Omental fat pad (tissue), 4 donors: ENCODE measurements around the gene TFPI2. TPM values are rescaled to one million over a fixed set of nuclear protein-coding genes. Genes with fewer than 3 reads are reported as not detected.

ENCODE experiments used
- ATAC-seq: fragments of 150-250 bp; one replicate; pipeline ENCODE4 v1.9.1; 2016; ENCODE audit warnings: mild to moderate bottlenecking, moderate library complexity; ENCODE audit not compliant: low FRiP score
- DNase-seq: peaks from one replicate; pipeline ENCODE4 v3.0.0-alpha.2; 2019; ENCODE audit warnings: low spot score
- small RNA-seq: library from RNA; depleted of rRNA; stranded (forward); fragments of <200 nt; gene quantifications from one replicate; pipeline ENCODE3, GENCODE V24; 2016
- total RNA-seq, 4 donors: library from RNA; depleted of rRNA; stranded (reverse); fragments of >200 nt; gene quantifications; one replicate each; pipeline ENCODE4 v1.1.0, GENCODE V29; 2016
- TF ChIP-seq, protein P1 (sequence below), 3 donors: fragments of 450-650 bp; IDR thresholded peaks; one replicate each; pipeline ENCODE4 v1.5.1; 2016 to 2017; ENCODE audit warnings: antibody characterized with exemption in 3 of 3, mild to moderate bottlenecking in 3 of 3, moderate library complexity in 2 of 3

TFPI2 gene
- total RNA-seq, 4 donors from 2014 or later, result 16.2 to 181 (median 81.7) TPM

DNA sequence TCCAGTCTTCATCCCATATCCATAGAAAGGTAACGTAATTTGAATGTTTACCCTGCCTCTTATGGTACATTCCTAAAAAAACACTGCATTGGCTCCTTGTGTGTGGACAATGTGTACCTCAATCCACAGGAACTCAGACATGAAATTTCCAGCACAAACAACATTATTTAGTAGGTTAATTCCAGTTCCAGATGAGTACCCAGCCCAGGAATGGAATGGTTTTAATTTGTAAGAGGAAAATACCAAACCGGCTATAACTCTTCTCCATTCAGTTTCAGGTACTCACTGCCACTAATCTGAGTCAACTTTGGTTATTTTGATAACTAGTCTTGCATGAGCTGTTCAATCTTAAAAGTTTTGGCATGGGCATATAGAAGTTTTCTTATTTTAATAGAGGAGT lies 39.0 kb downstream of the TFPI2 start:
- ATAC-seq, result no peak
- TF ChIP-seq, protein P1, sequence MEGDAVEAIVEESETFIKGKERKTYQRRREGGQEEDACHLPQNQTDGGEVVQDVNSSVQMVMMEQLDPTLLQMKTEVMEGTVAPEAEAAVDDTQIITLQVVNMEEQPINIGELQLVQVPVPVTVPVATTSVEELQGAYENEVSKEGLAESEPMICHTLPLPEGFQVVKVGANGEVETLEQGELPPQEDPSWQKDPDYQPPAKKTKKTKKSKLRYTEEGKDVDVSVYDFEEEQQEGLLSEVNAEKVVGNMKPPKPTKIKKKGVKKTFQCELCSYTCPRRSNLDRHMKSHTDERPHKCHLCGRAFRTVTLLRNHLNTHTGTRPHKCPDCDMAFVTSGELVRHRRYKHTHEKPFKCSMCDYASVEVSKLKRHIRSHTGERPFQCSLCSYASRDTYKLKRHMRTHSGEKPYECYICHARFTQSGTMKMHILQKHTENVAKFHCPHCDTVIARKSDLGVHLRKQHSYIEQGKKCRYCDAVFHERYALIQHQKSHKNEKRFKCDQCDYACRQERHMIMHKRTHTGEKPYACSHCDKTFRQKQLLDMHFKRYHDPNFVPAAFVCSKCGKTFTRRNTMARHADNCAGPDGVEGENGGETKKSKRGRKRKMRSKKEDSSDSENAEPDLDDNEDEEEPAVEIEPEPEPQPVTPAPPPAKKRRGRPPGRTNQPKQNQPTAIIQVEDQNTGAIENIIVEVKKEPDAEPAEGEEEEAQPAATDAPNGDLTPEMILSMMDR (IDR thresholded peaks at IDR 0.05), result no peak
- DNase-seq, result no peak

DNA sequence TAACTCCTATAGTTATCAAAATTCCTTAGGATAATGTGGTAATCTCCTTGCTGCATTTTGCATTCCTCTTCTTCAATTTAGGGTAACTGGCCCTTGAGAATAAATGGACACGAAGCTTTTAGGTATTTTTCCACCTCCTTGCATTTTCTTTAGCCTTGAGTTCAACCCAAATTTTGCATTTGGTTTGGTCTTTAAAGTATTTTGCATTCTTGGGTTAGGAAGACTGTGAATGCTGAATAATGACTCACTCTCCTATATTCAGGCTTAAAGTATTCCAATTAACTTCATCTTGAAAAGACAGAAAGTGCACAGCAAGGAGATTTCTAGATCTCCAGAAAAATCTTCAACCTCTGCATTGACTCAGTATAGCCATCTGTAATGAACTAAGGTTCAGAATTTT lies 47.3 kb downstream of the TFPI2 start:
- DNase-seq (no peak), ATAC-seq (no peak)
- TF ChIP-seq, protein P1 (IDR thresholded peaks at IDR 0.05), result no peak

DNA sequence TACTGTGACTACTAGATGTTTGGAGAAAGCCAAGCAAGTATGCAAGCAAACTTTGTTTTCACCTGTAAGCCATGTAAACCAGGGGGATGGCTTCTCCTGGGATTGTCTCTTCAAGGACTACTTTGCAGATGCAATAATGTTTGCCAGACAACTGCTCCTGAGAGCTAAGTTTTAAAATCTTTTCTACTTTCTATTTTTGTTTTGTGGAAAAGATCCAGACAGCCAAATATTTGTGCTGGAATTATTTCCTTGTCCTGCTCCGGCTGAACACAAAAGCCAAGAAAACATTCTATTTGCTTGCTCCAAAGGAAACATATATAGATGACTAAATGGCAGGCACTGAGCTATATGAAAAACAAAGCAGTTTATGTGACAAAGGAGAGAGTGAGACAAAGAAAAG lies 51.6 kb downstream of the TFPI2 start:
- TF ChIP-seq, protein P1 (IDR thresholded peaks at IDR 0.05), result no peak
- no peak for DNase-seq
- ATAC-seq, result no peak

DNA sequence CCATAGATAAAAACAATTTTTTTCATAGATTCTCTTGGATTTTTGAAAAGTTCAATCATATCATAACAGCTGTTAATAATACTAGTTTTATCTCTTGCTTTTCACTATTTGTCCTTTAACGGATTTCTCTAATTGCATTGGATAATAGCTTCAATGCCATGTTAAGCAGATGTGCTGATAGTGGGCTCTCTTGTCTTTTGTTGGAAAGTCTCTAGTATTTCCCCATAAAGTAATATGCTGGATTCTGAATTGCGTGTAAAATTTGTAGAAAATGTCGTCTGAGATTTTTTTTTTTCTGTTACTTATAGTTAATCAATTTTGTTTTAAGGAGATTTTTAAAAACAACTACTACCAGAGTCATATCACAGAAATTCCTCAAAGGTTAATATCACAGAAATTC lies 53.3 kb downstream of the TFPI2 start:
- DNase-seq (no peak), ATAC-seq (no peak)
- TF ChIP-seq, protein P1 (IDR thresholded peaks at IDR 0.05), result no peak

DNA sequence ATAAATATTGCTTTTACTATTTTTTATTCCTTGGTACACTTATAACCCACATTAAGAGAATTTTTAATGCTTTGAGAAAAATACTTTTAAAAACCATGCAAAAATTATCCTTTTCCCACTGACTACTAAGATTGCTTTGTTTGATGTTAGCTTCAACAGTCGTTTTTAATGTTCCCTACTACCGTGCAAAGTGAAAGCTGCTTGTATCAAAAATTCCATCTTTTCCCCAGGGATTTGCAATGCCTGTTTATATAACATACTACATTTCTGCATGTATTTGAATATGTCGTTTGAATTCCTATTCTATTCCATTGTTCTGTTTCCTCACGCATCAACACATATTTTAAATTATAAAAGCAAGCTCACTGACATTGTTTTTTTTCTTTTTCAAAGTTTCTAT lies 54.4 kb downstream of the TFPI2 start:
- TF ChIP-seq, protein P1 (IDR thresholded peaks at IDR 0.05), result no peak
- ATAC-seq (no peak), DNase-seq (no peak)

DNA sequence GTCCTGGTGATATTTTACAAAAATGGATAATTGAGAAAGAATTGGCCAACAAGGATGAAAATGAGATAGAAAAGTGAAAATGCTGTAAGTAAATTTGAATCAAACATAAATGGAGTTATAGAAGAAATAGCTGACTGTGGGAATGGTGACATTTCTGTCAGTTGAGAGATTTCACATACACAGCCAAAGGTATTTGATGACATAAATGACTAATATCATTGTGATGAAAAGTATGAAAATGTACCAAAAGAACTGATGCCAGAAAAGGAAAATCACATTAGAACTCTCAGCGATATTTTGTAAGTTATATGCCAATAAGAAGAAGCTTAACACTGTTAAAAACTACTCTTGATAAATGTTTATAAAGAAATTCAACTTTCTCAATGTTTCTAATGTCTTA lies 54.9 kb downstream of the TFPI2 start:
- TF ChIP-seq, protein P1 (IDR thresholded peaks at IDR 0.05), result no peak
- ATAC-seq, result no peak
- no peak for DNase-seq

Small RNA genes within 50 kb of the gene (small RNA-seq; reads per million reads assigned to genes)
- gene AC002076.2, result not detected

Other genes starting within 250 kb of the TFPI2 start
- not detected for gene GNGT1, start 15.8 kb upstream of the TFPI2 start, total RNA-seq
- gene GNG11, start 31.0 kb upstream of the TFPI2 start, total RNA-seq, result 100 to 1,000 TPM in 1 of 4 donors, 10 to 100 TPM in 3; 23.9 to 106 (median 40.9) TPM
- 10 to 100 TPM in 3 of 4 donors, 1 to 10 TPM in 1; 7.6 to 26.0 (median 22.4) TPM for gene BET1, start 113.6 kb upstream of the TFPI2 start, total RNA-seq